Measurements from ENCODE around the gene PPP1R9A. TPM values are rescaled to one million over a fixed set of nuclear protein-coding genes. Genes with fewer than 3 reads are reported as not detected.
A peak's percentile ranks its signal among the peaks of the same experiment; 100 is the strongest.

The PPP1R9A gene
- total and polyA plus RNA-seq, 2 donors from 2014 or later, result 2.6 to 25.7 TPM

GRCh38 chr7:94882891-94883290, 24.5 kb upstream of the PPP1R9A start:
- Histone ChIP-seq H3K4me1 (ENCODE audit: control insufficient read depth in 2 of 3, insufficient read depth in 2 of 3, low read depth in 1 of 3, low read length in 3 of 3) (no peaks in the 10 kb centered on the region), H3K9ac (ENCODE audit: low read length in 3 of 3) (no peak overlapping the region), H3K36me3 (ENCODE audit: control insufficient read depth in 2 of 3, insufficient read depth in 3 of 3, low read length in 3 of 3) (no peaks in the 10 kb centered on the region), H3K4me3 (ENCODE audit: low read length in 3 of 3) (no peak overlapping the region), H3K9me3 (ENCODE audit: control insufficient read depth in 2 of 3, insufficient read depth in 1 of 3, low read length in 3 of 3) (peaks cover 0 to 7% (median 0%) of the 10 kb centered on the region in 3 donors), H3K27ac (ENCODE audit: low read depth in 2 of 2, low read length in 2 of 2) (no peak overlapping the region), H3K27me3 (ENCODE audit: control insufficient read depth, insufficient read depth, low read length) (no peaks in the 10 kb centered on the region)
- FAIRE-seq (no peak), DNase-seq (no peak)
- TF ChIP-seq, protein P1, sequence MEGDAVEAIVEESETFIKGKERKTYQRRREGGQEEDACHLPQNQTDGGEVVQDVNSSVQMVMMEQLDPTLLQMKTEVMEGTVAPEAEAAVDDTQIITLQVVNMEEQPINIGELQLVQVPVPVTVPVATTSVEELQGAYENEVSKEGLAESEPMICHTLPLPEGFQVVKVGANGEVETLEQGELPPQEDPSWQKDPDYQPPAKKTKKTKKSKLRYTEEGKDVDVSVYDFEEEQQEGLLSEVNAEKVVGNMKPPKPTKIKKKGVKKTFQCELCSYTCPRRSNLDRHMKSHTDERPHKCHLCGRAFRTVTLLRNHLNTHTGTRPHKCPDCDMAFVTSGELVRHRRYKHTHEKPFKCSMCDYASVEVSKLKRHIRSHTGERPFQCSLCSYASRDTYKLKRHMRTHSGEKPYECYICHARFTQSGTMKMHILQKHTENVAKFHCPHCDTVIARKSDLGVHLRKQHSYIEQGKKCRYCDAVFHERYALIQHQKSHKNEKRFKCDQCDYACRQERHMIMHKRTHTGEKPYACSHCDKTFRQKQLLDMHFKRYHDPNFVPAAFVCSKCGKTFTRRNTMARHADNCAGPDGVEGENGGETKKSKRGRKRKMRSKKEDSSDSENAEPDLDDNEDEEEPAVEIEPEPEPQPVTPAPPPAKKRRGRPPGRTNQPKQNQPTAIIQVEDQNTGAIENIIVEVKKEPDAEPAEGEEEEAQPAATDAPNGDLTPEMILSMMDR (IDR thresholded peaks at IDR 0.05; ENCODE audit: borderline replicate concordance, extremely low read depth, insufficient read depth), result no peak
- intact Hi-C loops (cut with DNase I), result no loop called here

- H3K4me3 ChIP-seq (ENCODE audit: low read length in 3 of 3), result no peak overlapping the region
- no peak for FAIRE-seq
- peaks cover 0 to under 1% (median 0%) of the 10 kb centered on the region in 3 donors for H3K4me1 ChIP-seq (ENCODE audit: control insufficient read depth in 2 of 3, insufficient read depth in 2 of 3, low read depth in 1 of 3, low read length in 3 of 3)
- TF ChIP-seq, protein P1 (IDR thresholded peaks at IDR 0.05; ENCODE audit: borderline replicate concordance, extremely low read depth, insufficient read depth), result no peak
- H3K27ac ChIP-seq (ENCODE audit: low read depth in 2 of 2, low read length in 2 of 2), result no peak overlapping the region
- no peaks in the 10 kb centered on the region for H3K9me3 ChIP-seq (ENCODE audit: control insufficient read depth in 2 of 3, insufficient read depth in 1 of 3, low read length in 3 of 3)
- no peak overlapping the region for H3K9ac ChIP-seq (ENCODE audit: low read length in 3 of 3)
- DNase-seq, result no peak
- H3K27me3 ChIP-seq (ENCODE audit: control insufficient read depth, insufficient read depth, low read length), result no peaks in the 10 kb centered on the region
- intact Hi-C loops (cut with DNase I), result no loop called here
- no peaks in the 10 kb centered on the region for H3K36me3 ChIP-seq (ENCODE audit: control insufficient read depth in 2 of 3, insufficient read depth in 3 of 3, low read length in 3 of 3)
Observed at GRCh38 chr7:94883616-94884015, 23.8 kb upstream of the PPP1R9A start.

- Histone ChIP-seq H3K36me3 (ENCODE audit: control insufficient read depth in 2 of 3, insufficient read depth in 3 of 3, low read length in 3 of 3) (no peaks in the 10 kb centered on the region), H3K9ac (ENCODE audit: low read length in 3 of 3) (no peak overlapping the region), H3K27ac (ENCODE audit: low read depth in 2 of 2, low read length in 2 of 2) (no peak overlapping the region), H3K4me3 (ENCODE audit: low read length in 3 of 3) (no peak overlapping the region), H3K9me3 (ENCODE audit: control insufficient read depth in 2 of 3, insufficient read depth in 1 of 3, low read length in 3 of 3) (no peaks in the 10 kb centered on the region), H3K27me3 (ENCODE audit: control insufficient read depth, insufficient read depth, low read length) (no peaks in the 10 kb centered on the region), H3K4me1 (ENCODE audit: control insufficient read depth in 2 of 3, insufficient read depth in 2 of 3, low read depth in 1 of 3, low read length in 3 of 3) (peaks cover 0 to 5% (median 0%) of the 10 kb centered on the region in 3 donors)
- peak in 4 of 5 donors; percentile 42 to 72 (median 50) for DNase-seq
- intact Hi-C loops (cut with DNase I), result no loop called here
- no peak for FAIRE-seq
- TF ChIP-seq, protein P1 (IDR thresholded peaks at IDR 0.05; ENCODE audit: borderline replicate concordance, extremely low read depth, insufficient read depth), result peak; percentile 49
Observed at GRCh38 chr7:94888551-94888950, 18.8 kb upstream of the PPP1R9A start.

DNA sequence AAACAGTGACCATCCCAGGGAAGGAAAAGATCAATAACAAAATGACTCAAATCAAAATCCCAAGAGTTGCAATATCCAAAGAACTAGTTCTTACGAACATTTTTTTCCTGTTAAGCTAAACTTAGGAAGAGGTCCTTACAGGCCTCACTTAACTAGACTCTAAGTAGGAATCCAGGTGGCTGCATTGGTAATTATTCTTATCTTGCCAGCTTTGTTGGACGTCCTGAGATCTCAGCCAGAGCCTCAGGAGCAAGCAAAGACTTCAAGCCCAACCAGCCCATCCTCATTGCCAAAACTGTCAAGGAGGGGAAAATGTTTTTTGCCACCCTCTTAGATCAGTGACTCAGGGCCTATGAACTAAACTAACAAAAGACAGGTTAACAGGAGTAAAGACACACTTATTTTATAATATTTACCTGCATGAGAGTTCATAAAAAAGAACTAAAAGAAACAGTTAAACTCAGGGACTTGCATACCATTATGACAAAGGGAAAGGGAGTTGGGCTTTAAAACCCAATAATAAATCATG, 18.3 kb upstream of the PPP1R9A start:
- Histone ChIP-seq H3K4me1 (ENCODE audit: control insufficient read depth in 2 of 3, insufficient read depth in 2 of 3, low read depth in 1 of 3, low read length in 3 of 3) (peaks cover 0 to 5% (median 0%) of the 10 kb centered on the region in 3 donors), H3K36me3 (ENCODE audit: control insufficient read depth in 2 of 3, insufficient read depth in 3 of 3, low read length in 3 of 3) (no peaks in the 10 kb centered on the region), H3K9ac (ENCODE audit: low read length in 3 of 3) (no peak overlapping the region), H3K9me3 (ENCODE audit: control insufficient read depth in 2 of 3, insufficient read depth in 1 of 3, low read length in 3 of 3) (no peaks in the 10 kb centered on the region), H3K4me3 (ENCODE audit: low read length in 3 of 3) (no peak overlapping the region), H3K27me3 (ENCODE audit: control insufficient read depth, insufficient read depth, low read length) (no peaks in the 10 kb centered on the region), H3K27ac (ENCODE audit: low read depth in 2 of 2, low read length in 2 of 2) (no peak overlapping the region)
- TF ChIP-seq, protein P1 (IDR thresholded peaks at IDR 0.05; ENCODE audit: borderline replicate concordance, extremely low read depth, insufficient read depth), result no peak
- intact Hi-C loops (cut with DNase I), result no loop called here
- FAIRE-seq, result no peak
- DNase-seq, result peak in 1 of 5 donors; percentile 2
